IMR-90 (cell line): Measurements from ENCODE around the gene KRTCAP2. TPM values are rescaled to one million over a fixed set of nuclear protein-coding genes. Genes with fewer than 3 reads are reported as not detected.

Experiments used
- ATAC-seq: fragments of 200-7000 bp; cut with Tn5 transposase; 2 replicates; pipeline ENCODE4 v1.9.1; 2020; ENCODE audit warnings: low read depth, mild to moderate bottlenecking, moderate library complexity
- BruUV-seq: library from RNA; stranded (reverse); fragments of 400-500 nt; replicated peaks from 2 replicates; lab custom pipeline; 2021; lab: Mats Ljungman, UMichigan
- CTCF ChIA-PET: fragments of 300-600 bp; formaldehyde crosslinking; extraction: SDS; loops from one replicate; lab custom pipeline; 2021; ENCODE audit warnings: antibody characterized with exemption; lab: Yijun Ruan, JAX
- POLR2A ChIA-PET: fragments of 300-600 bp; sonication (Branson Sonifier 250); formaldehyde crosslinking; loops from one replicate; lab custom pipeline; 2022; ENCODE audit warnings: antibody characterized with exemption; ENCODE audit not compliant: unreplicated experiment; lab: Charles Lee
- DNase-seq: peaks from one replicate; pipeline ENCODE4 v3.0.0; 2013
- H2AFZ ChIP-seq: replicated peaks from 2 replicates; pipeline ENCODE3; 2013; ENCODE audit warnings: low read length, mild to moderate bottlenecking; ENCODE audit not compliant: poor library complexity
- H2AK5ac ChIP-seq: 2 replicates; pipeline ENCODE4 v1.6.1; 2013; ENCODE audit warnings: low read depth, low read length, inconsistent platforms
- H2AK9ac ChIP-seq: replicated peaks from 2 replicates; pipeline ENCODE3; 2013; ENCODE audit warnings: mild to moderate bottlenecking, low read depth, low read length, moderate library complexity; ENCODE audit not compliant: poor library complexity
- H2BK120ac ChIP-seq: 2 replicates; pipeline ENCODE4 v1.6.1; 2013; ENCODE audit warnings: low read depth, low read length, inconsistent platforms
- H2BK15ac ChIP-seq: 3 replicates; pipeline ENCODE4 v1.6.1; 2013; ENCODE audit warnings: low read depth, low read length, inconsistent platforms
- H2BK20ac ChIP-seq: 2 replicates; pipeline ENCODE4 v1.6.1; 2013; ENCODE audit warnings: low read depth, mild to moderate bottlenecking, inconsistent platforms, low read length, moderate library complexity
- H2BK5ac ChIP-seq: 2 replicates; pipeline ENCODE4 v1.6.1; 2013; ENCODE audit warnings: mild to moderate bottlenecking, low read depth, low read length, inconsistent platforms; ENCODE audit not compliant: poor library complexity, severe bottlenecking
- H3K14ac ChIP-seq: replicated peaks from 2 replicates; pipeline ENCODE4 v1.6.1; 2013; ENCODE audit warnings: low read depth, low read length, inconsistent platforms
- H3K18ac ChIP-seq: 2 replicates; pipeline ENCODE4 v1.6.1; 2013; ENCODE audit warnings: low read depth, low read length, control low read depth
- H3K23ac ChIP-seq: 2 replicates; pipeline ENCODE4 v1.6.1; 2013; ENCODE audit warnings: low read depth, low read length, inconsistent platforms
- H3K27ac ChIP-seq: 2 replicates; pipeline ENCODE4 v1.5.1; 2013; ENCODE audit warnings: mild to moderate bottlenecking, control low read depth, low read length; ENCODE audit not compliant: insufficient read depth
- H3K27me3 ChIP-seq: 2 replicates; pipeline ENCODE4 v1.6.1; 2013; ENCODE audit warnings: low read length; ENCODE audit not compliant: control insufficient read depth, insufficient read depth
- H3K36me3 ChIP-seq: 2 replicates; pipeline ENCODE4 v1.6.1; 2013; ENCODE audit warnings: low read length, mixed read lengths; ENCODE audit not compliant: control insufficient read depth, insufficient read depth
- H3K4ac ChIP-seq: 2 replicates; pipeline ENCODE4 v1.6.1; 2013; ENCODE audit warnings: low read depth, low read length, inconsistent platforms
- H3K4me1 ChIP-seq: 2 replicates; pipeline ENCODE4 v1.6.1; 2013; ENCODE audit warnings: low read length, mixed read lengths; ENCODE audit not compliant: control insufficient read depth, insufficient read depth
- H3K4me2 ChIP-seq: 2 replicates; pipeline ENCODE4 v1.6.1; 2013; ENCODE audit warnings: low read depth, mild to moderate bottlenecking, control low read depth, low read length, moderate library complexity
- H3K4me3 ChIP-seq: 2 replicates; pipeline ENCODE4 v1.5.1; 2013; ENCODE audit warnings: low read depth, mild to moderate bottlenecking, control low read depth, low read length, moderate library complexity; ENCODE audit not compliant: insufficient read depth
- H3K56ac ChIP-seq: 2 replicates; pipeline ENCODE4 v1.6.1; 2013; ENCODE audit warnings: low read length, inconsistent platforms; ENCODE audit not compliant: insufficient read depth; ENCODE audit errors: extremely low read depth
- H3K79me1 ChIP-seq, 2 experiments: 2 replicates each; pipeline ENCODE4 v1.6.1; 2013; ENCODE audit warnings: low read length in 2 of 2, inconsistent platforms in 1 of 2, low read depth in 1 of 2
- H3K9ac ChIP-seq: 2 replicates; pipeline ENCODE4 v1.6.1; 2013; ENCODE audit warnings: low read depth, low read length, control low read depth
- H3K9me1 ChIP-seq: 2 replicates; pipeline ENCODE4 v1.6.1; 2013; ENCODE audit warnings: low read length, inconsistent platforms; ENCODE audit not compliant: insufficient read depth
- H3K9me3 ChIP-seq: 2 replicates; pipeline ENCODE4 v1.6.1; 2013; ENCODE audit warnings: low read length; ENCODE audit not compliant: control insufficient read depth, insufficient read depth
- H4K20me1 ChIP-seq: 2 replicates; pipeline ENCODE4 v1.6.1; 2013; ENCODE audit warnings: low read length, inconsistent platforms; ENCODE audit not compliant: insufficient read depth
- H4K5ac ChIP-seq: 2 replicates; pipeline ENCODE4 v1.6.1; 2013; ENCODE audit warnings: mild to moderate bottlenecking, low read depth, low read length, control low read depth
- H4K8ac ChIP-seq, 2 experiments: 2 replicates each; pipeline ENCODE4 v1.6.1; 2013; ENCODE audit warnings: low read depth in 2 of 2, low read length in 2 of 2, control low read depth in 1 of 2, inconsistent platforms in 1 of 2
- H4K91ac ChIP-seq: 2 replicates; pipeline ENCODE4 v1.6.1; 2013; ENCODE audit warnings: low read depth, low read length, inconsistent platforms; ENCODE audit not compliant: insufficient read depth
- CEBPB ChIP-seq: IDR thresholded peaks from 2 replicates; pipeline ENCODE4 v1.6.1; 2012; ENCODE audit warnings: low read depth, low read length, improper control_type of control experiment
- CHD1 ChIP-seq: IDR thresholded peaks from 2 replicates; pipeline ENCODE4 v1.6.1; 2012; ENCODE audit warnings: low read depth, low read length, improper control_type of control experiment
- CTCF ChIP-seq: conservative IDR thresholded peaks from 2 replicates; pipeline ENCODE4 v1.5.1; 2012; ENCODE audit warnings: mild to moderate bottlenecking, low read depth, low read length, improper control_type of control experiment
- ELK1 ChIP-seq: fragments of 150-350 bp; IDR thresholded peaks from 2 replicates; pipeline ENCODE4 v1.6.1; 2016; ENCODE audit warnings: low read depth, mild to moderate bottlenecking, low read length, moderate library complexity, borderline replicate concordance
- FOS ChIP-seq: fragments of 150-350 bp; IDR thresholded peaks from 2 replicates; pipeline ENCODE4 v1.6.1; 2016; ENCODE audit warnings: low read depth, low read length
- MAFK ChIP-seq: IDR thresholded peaks from 2 replicates; pipeline ENCODE4 v1.6.1; 2012; ENCODE audit warnings: low read depth, low read length, improper control_type of control experiment
- MXI1 ChIP-seq: IDR thresholded peaks from 2 replicates; pipeline ENCODE4 v1.6.1; 2012; ENCODE audit warnings: low read depth, mild to moderate bottlenecking, low read length, moderate library complexity, borderline replicate concordance
- NFE2L2 ChIP-seq: fragments of 150-350 bp; IDR thresholded peaks from 2 replicates; pipeline ENCODE4 v1.6.1; 2016; ENCODE audit warnings: low read depth, mild to moderate bottlenecking, low read length
- POLR2A ChIP-seq: IDR thresholded peaks from 2 replicates; pipeline ENCODE4 v1.6.1; 2012; ENCODE audit warnings: mild to moderate bottlenecking, low read depth, low read length
- RAD21 ChIP-seq: IDR thresholded peaks from 2 replicates; pipeline ENCODE4 v1.6.1; 2012; ENCODE audit warnings: low read length, improper control_type of control experiment
- RCOR1 ChIP-seq: IDR thresholded peaks from 2 replicates; pipeline ENCODE4 v1.6.1; 2012; ENCODE audit warnings: mild to moderate bottlenecking, low read length, improper control_type of control experiment; ENCODE audit not compliant: insufficient replicate concordance
- RFX5 ChIP-seq: IDR thresholded peaks from 2 replicates; pipeline ENCODE4 v1.8.0; 2012; ENCODE audit warnings: low read depth, mild to moderate bottlenecking, low read length, moderate library complexity
- SMC3 ChIP-seq: fragments of 150-350 bp; IDR thresholded peaks from 2 replicates; pipeline ENCODE4 v1.6.1; 2016; ENCODE audit warnings: low read depth, mild to moderate bottlenecking, antibody characterized with exemption, low read length, moderate library complexity
- USF2 ChIP-seq: fragments of 150-350 bp; IDR thresholded peaks from 2 replicates; pipeline ENCODE4 v1.6.1; 2017; ENCODE audit warnings: mild to moderate bottlenecking, antibody characterized with exemption, low read length, low read depth
- WGBS, 2 experiments: methylation state at CpG; one replicate each; pipeline versions ENCODE4 v1.1.5 to v1.1.7; 2013; ENCODE audit warnings: missing lambda C conversion rate in 2 of 2; ENCODE audit not compliant: insufficient read length in 1 of 2; ENCODE audit errors: extremely low coverage in 2 of 2; 5-methylcytosine and 5-hydroxymethylcytosine counted together
- dilution Hi-C: fragments of 300-500 bp; cut with HindIII; formaldehyde crosslinking; loops from one replicate; pipeline ENCODE4 v1.14.3; 2018; ENCODE audit warnings: low sequenced_read_pairs; ENCODE audit not compliant: unreplicated experiment
- in situ Hi-C: fragments of 300-500 bp; cut with MboI; formaldehyde crosslinking; loops from 3 replicates; pipeline ENCODE4 v1.14.3; 2019; ENCODE audit warnings: low sequenced_read_pairs, inconsistent platforms, mixed read lengths
- intact Hi-C: fragments of 100-400 bp; cut with micrococcal nuclease; formaldehyde crosslinking; loops from 2 replicates; pipeline ENCODE4 v1.10.0; 2022
- polyA plus RNA-seq, 3 experiments: library from polyadenylated mRNA; depleted of rRNA; stranded (reverse); fragments of >200 nt; gene quantifications; 2 replicates each; pipeline ENCODE4 v1.2.3, GENCODE V29; 2012; ENCODE audit warnings: low replicate concordance in 1 of 3
- total RNA-seq: library from RNA; depleted of rRNA; stranded (reverse); fragments of >200 nt; gene quantifications from 2 replicates; pipeline ENCODE4 v1.2.3, GENCODE V29; 2012

The KRTCAP2 gene
- total and polyA plus RNA-seq, 2 of the 4 experiments (the other 2 are of a cell fraction), result 76.7 to 232 TPM

- ChIA-PET POLR2A (no interaction called here), CTCF (no interaction called here)
- H4K8ac ChIP-seq, result no peak overlapping the region
- H2BK120ac ChIP-seq, result no peak overlapping the region
- H4K91ac ChIP-seq, result no peak overlapping the region
- H3K4me3 ChIP-seq, result no peak overlapping the region
- H2AK9ac ChIP-seq, result no peak overlapping the region
- H3K9ac ChIP-seq, result no peak overlapping the region
- H3K14ac ChIP-seq, result no peak overlapping the region
- DNase-seq (no peak), ATAC-seq (no peak)
- H2AFZ ChIP-seq, result no peak overlapping the region
- dilution Hi-C loops (no loop called here), intact Hi-C loops (no loop called here), in situ Hi-C loops (no loop called here)
- WGBS, 2 experiments, result no CpG with 5 or more reads among the region's 8 CpGs
- H3K27me3 ChIP-seq, result no peaks in the 10 kb centered on the region
- no peaks in the 10 kb centered on the region for H3K9me3 ChIP-seq
- no peak overlapping the region for H3K18ac ChIP-seq
- no peaks in the 10 kb centered on the region for H3K79me1 ChIP-seq
- no peak overlapping the region for H3K56ac ChIP-seq
- peaks cover 13% of the 10 kb centered on the region for H3K36me3 ChIP-seq
- H4K5ac ChIP-seq, result no peak overlapping the region
- no peak overlapping the region for H2BK5ac ChIP-seq
- no peak overlapping the region for H3K23ac ChIP-seq
- TF ChIP-seq SMC3 (no peak), POLR2A (no peak), NFE2L2 (no peak), CTCF (no peak), MXI1 (no peak), USF2 (no peak), RFX5 (no peak), CEBPB (no peak), FOS (no peak), MAFK (no peak), ELK1 (no peak), RAD21 (no peak), RCOR1 (no peak), CHD1 (no peak)
- no TSS peak for BruUV-seq
- no peak overlapping the region for H3K27ac ChIP-seq
- no peak overlapping the region for H2BK20ac ChIP-seq
- no peak overlapping the region for H3K4me2 ChIP-seq
- H2BK15ac ChIP-seq, result no peak overlapping the region
- no peak overlapping the region for H3K4ac ChIP-seq
- no peak overlapping the region for H2AK5ac ChIP-seq
- H3K4me1 ChIP-seq, result no peaks in the 10 kb centered on the region
- no peaks in the 10 kb centered on the region for H3K9me1 ChIP-seq
- H4K20me1 ChIP-seq, result no peaks in the 10 kb centered on the region
Observed at GRCh38 chr1:155186067-155186793, 13.1 kb upstream of the KRTCAP2 start.
